Measurements from ENCODE around the gene TMEM182. TPM values are rescaled to one million over a fixed set of nuclear protein-coding genes. Genes with fewer than 3 reads are reported as not detected.

Gene TMEM182
- 0.98 and 3.1 TPM in 2 replicates for total RNA-seq (2014; rRNA removed; shearing (Covaris generic))

GRCh38 chr2:102761763-102762162 lies at the start of gene TMEM182:
TSS of gene TMEM182 (plus strand) at chr2:102762031. CDS start at chr2:102762218, 187 bp downstream.

Other genes with a start within 250 kb of the TMEM182 start
- gene SLC9A2, start 142.5 kb upstream of the TMEM182 start, total RNA-seq (2014; rRNA removed; shearing (Covaris generic)) = 0.03 TPM in 1 of 2 replicates, not detected in the other